G401.6 (cell line): ENCODE measurements around the gene GALNT2.

Experiments used
- FAIRE-seq: peaks from 2 replicates; lab custom pipeline; 2012; peaks lifted over from hg19 to GRCh38; lab: Jason Lieb, UNC

Gene GALNT2

GRCh38 chr1:230066466-230067404 lies at the start of gene GALNT2:
Gene GALNT2, plus strand, starts transcription at chr1:230067238. Its CDS starts 43 bp downstream, at chr1:230067281.
- FAIRE-seq: no peak

- no peak for FAIRE-seq
These were observed 46.6 kb upstream of the GALNT2 start for GRCh38 chr1:230020451-230020850.

- FAIRE-seq: no peak
These were observed 44.2 kb upstream of the GALNT2 start for GRCh38 chr1:230022666-230023380.

- FAIRE-seq: no peak
These were observed 41.4 kb upstream of the GALNT2 start for GRCh38 chr1:230025686-230026085.

DNA sequence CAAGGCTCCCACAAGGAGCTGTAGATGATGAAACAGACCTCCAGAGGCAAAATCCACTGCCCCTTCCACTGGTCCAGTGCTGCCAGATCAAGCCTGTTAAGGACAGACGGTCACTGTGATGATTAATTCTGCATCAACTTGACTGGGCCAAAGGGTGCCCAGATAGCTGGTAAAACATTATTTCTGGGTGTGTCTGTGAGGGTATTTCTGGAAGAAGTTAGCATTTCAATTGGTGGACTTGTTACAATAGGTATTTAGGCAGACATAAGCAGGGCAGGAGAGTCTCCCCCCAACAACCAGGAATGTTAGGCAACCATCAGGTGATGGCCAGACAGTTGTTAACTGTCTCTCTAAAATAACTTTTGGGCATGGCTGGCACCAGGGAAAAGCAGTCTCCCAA lies 40.9 kb upstream of the GALNT2 start:
- no peak for FAIRE-seq

GRCh38 chr1:230026572-230026971 lies 40.5 kb upstream of the GALNT2 start:
- no peak for FAIRE-seq

DNA sequence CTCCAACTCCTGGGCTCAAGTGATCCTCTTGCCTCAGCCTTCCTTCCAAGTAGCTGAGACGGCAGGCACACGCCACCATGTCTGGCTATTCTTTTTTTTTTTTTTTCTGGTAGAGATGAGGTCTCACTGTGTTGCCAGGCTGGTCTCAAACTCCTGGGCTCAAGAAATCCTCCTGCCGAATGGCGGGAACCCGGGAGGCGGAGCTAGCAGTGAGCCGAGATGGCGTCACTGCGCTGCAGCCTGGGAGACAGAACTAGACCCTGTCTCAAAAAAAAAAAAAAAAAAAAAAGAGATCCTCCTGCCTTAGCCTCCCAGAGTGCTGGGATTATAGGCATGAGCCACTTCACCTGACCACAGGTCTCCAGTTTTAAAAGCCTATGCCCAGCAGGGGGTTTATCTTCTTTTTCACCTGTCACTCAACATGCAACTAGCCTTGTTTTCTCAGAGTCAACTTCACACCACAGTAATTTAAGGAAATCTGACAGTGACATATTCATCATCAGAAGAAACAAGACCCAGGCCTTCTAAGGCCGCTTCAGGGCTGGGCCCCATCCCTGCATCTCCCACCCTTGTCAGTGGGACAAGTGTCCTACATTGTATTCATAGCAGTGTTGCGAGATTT lies 38.3 kb upstream of the GALNT2 start:
- FAIRE-seq: no peak

- FAIRE-seq: no peak
These were observed 37.6 kb upstream of the GALNT2 start for GRCh38 chr1:230029244-230029941.

DNA sequence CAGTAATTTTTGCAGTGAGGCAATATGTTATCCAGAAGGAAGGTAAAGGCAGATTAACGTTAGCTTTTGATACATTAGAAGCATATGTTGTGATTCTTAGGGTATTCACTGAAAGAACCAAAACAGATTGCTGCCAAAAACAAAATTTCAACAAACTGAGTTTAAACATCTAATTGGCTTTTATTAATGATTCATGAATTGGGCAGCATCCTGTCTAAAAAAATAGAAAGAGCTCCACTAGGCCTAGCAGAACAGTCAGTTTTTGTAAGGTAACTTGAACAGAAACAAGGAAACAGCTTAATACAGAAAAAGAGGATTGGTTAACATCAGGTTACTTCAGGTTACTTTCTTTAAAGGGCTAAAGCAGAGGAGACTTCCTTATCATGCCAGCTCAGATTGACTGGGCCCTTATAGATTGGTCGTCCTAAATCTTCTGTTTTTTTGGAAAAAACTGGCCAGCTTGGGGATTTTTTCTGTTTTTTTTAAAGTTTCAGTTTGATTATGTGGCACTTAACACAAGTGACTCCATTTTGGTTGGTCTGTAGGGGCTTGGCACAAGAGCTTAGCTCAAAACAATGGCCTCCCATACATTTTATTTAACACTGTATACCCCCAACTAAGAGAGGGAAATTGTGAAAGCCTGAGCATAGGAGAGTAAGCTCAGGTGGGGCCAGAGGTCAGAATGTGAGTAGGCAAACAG lies 36.8 kb upstream of the GALNT2 start:
- no peak for FAIRE-seq

DNA sequence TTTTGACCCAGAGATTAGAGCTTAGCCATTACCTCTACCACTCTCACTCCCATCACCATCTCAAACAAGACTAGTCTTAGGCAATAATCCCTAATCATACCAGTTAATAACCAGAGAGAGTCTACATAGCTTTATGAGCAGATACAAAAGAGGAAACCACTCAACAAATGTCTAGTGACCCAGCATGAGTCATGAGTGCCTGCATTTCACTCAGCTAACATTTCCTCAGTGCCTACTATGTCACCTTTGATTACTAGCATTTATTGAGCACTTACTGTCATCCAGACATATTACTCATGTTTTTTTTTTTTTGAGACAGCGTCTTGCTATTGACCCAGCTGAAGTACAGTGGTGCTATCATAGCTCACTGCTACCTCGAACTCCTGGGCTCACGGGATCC lies 35.9 kb upstream of the GALNT2 start:
- no peak for FAIRE-seq

DNA sequence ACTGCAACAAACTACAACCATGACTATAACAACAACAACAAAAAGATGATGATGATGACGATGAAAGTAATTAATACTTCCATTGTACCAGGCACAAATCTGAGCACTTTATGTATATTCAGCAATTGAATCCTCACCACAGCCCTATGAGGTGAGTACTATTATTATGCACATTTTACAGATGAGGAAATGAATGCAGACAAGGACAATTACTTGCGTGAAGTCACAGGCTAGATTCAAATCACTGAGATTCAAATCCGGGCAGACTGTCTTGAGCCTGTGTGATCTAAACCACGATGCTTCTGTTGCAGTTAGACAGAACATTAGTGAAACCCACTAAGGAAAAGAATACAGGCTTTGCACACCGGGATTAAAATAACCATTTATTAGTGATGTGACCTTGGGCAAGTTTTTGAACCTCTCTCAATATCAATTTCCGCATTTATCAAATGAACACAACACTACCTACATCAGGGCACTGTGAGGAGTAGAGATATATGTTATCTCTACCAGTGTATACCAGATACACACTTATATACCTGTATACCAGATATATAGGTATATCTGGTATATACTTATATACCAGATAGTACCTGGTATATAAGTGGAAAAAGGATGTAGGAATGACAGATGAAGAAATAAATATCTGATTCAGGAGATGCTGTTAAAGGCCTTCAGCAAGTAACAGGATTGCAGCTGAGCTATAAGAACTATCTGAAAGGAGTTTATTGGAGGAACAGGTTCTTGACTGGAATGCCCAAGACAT lies 34.3 kb upstream of the GALNT2 start:
- no peak for FAIRE-seq

- FAIRE-seq: no peak
These were observed 29.8 kb upstream of the GALNT2 start for GRCh38 chr1:230037261-230037660.

GRCh38 chr1:230040440-230040839 lies 26.6 kb upstream of the GALNT2 start:
- no peak for FAIRE-seq

DNA sequence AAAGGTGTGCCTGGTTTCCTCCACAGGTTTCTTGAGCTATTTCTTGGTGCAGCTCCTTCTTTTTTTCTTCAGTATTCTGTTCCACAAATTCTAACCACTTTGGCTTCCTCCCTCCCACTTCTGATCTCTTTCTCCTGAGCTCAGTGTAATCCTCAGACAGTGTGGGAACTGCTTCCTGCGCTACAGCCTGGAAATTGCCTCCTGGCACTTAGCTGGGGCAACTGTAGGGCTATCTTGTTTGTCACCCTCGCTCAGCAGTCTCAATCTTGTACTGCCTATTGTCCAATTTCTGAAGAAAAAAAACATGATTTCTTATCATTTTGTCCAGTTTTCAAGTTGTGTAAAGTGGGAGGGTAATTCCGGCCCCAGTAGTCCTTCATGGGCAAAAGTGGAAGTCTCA lies 24.0 kb upstream of the GALNT2 start:
- FAIRE-seq: no peak

- no peak for FAIRE-seq
These were observed 22.3 kb upstream of the GALNT2 start for GRCh38 chr1:230044729-230045128.

GRCh38 chr1:230047114-230047865 lies 19.7 kb upstream of the GALNT2 start:
- no peak for FAIRE-seq

DNA sequence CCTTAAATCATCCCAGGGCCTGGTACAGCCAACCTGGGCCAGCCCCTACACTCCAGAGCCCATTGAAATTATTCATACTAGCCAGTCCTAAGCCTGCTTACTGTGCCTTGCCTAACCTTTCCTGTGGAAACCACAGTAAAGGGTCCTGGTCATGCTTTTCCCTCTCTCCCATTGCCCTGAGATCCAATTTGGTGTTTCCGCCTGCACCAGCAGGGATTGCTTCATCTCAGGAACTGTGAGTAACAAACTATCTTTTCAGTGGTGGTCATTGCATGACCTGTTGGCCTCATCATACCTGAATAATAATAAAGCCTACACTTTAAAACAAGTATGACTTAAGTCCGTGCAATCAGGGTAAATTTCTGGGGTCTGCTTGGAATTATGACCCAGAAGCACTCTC lies 18.7 kb upstream of the GALNT2 start:
- FAIRE-seq: no peak

DNA sequence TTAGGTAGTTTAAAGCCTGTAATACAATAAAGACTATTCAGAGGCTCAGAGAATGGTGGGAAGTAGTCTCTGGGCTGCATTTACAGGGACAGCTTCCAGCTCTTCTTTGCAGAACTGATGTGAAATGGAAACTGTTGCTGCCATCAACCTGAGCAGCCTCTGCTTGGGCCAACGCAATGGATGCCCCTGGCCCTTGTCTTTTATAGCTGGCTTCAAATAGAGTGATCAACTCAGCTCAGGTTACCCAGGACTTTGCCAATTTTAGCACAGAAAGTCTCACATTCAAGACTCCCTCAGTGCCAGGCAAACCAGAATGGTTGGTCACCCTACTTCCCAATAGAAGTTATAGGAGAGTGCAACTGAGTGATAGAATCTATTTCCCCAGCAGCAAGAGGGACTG lies 18.1 kb upstream of the GALNT2 start:
- FAIRE-seq: no peak

DNA sequence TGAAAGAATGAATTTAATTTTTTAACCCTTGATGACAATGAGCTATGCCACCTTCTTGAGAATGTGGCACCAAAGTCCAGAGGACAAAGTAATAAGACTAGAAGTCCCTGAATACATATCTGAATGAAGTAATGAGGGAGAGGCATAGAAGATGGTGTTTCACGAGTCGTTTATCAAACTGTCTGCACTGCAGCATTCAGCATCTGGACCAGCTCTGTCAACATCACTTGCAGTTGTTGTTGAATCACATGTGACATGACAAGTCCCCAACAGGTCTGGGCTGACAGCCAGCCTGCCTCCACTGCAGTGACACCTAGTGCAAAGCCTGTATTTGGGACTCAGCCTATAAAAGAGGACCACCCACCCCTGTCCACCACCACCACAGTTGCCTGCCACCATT lies 17.3 kb upstream of the GALNT2 start:
- FAIRE-seq: no peak
